GM12892 (cell line): Measurements from ENCODE around the gene IFITM5.

Experiments used
- POLR2A ChIP-seq: IDR thresholded peaks from 2 replicates; pipeline ENCODE4 v1.6.1; 2011; ENCODE audit warnings: low read depth, low read length, control low read depth
- POLR2AphosphoS5 ChIP-seq: IDR thresholded peaks from 2 replicates; pipeline ENCODE4 v1.6.1; 2011; ENCODE audit warnings: low read depth, low read length, control low read depth
- TAF1 ChIP-seq: IDR thresholded peaks from 2 replicates; pipeline ENCODE4 v1.6.1; 2011; ENCODE audit warnings: low read depth, mild to moderate bottlenecking, control low read depth, low read length, borderline replicate concordance

DNA sequence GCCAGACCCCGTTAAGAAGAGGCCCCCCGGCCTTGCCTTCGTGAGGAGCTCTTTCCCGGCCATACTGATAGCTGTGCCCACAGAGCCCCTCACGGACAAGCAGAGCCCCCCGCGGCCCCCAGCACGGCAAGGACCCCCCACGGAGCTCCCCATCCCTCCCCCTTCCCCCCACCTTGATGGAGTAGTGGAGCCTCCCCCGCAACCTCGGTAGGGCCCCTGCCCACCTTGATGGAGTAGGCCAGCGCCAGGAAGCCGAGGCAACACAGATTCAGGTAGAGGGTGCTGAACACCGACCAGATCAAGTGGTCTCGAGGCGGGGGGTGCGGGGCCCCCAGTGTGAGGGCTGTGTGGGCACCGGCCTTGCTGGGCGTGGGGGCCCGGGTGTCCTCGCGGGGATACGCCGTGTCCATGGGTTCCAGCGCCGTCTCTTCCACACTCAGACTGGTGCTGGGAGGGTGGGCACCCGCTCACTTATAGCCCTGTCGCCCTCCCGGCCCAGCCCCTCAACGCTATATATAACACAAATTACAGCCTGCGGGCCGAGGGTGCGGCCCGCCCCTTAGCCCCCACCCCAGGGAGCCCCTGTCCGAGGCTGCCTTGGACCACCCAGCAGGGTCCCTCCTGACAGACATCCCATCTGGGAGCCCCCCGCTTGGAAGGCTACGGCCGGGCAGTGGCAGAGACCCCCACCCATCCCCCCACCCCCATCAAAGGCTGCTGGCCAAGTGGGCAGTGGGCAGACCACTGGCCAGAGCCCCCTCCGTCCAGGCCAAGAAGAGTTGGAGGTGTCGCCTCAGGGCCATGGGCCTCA is at the start of gene IFITM5:
- no peak for TF ChIP-seq POLR2A
- TF ChIP-seq POLR2AphosphoS5 = no peak
- no peak for TF ChIP-seq TAF1
